NCI-H1694 treated with DMSO at 0.1 percent for 48 hours (cell line): ENCODE results near the gene ZNRF3.
"Not testable (repeated sequence)": the region's sequence is repeated elsewhere in the genome, so short reads cannot be mapped to it uniquely, and the experiment has no call there.

Source experiments
- DNase-seq: peaks from one replicate; lab custom pipeline; 2025; lab: John Stamatoyannopoulos, UW

Gene ZNRF3

DNA sequence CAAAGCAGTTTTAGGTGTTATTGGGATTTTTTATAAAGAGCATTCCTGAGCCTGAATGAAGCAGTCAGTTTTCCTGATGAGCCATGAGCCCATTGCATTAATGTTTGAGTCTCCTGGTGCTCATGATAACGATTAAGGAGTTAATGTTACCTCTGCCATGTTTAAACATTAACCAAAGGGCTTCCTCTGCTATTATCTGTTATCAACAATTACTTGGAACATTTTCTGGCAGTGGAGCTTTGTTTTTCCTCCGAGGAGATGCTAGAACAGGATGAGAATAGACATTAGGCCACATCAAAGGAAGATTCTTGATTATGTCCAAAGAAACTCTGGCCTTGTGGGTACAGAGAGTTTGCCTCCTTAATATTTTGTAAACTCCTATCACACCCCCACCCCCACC lies 49.9 kb downstream of the ZNRF3 start:
- no peak for DNase-seq

DNA sequence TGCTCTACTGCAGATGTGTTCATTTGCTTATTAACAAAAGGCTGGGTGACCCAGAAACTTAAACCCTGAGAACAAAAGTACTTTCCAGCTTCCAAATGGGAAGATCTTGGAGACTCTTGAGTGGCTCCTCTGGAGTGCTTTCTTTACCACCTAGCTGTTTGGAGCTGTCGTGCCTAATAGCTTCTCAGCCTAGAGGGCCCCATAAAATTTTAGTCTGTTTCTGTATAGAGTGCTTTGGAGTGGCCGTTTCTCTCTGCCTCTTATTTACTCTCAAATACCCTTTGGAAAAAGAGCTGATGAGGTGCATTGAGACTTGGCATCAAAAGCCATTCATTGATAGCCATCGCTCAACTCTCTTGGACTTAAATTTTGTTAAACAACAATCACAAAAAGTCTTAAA lies 50.7 kb downstream of the ZNRF3 start:
- no peak for DNase-seq

GRCh38 chr22:28935140-28935539 lies 51.8 kb downstream of the ZNRF3 start:
- no peak for DNase-seq

DNA sequence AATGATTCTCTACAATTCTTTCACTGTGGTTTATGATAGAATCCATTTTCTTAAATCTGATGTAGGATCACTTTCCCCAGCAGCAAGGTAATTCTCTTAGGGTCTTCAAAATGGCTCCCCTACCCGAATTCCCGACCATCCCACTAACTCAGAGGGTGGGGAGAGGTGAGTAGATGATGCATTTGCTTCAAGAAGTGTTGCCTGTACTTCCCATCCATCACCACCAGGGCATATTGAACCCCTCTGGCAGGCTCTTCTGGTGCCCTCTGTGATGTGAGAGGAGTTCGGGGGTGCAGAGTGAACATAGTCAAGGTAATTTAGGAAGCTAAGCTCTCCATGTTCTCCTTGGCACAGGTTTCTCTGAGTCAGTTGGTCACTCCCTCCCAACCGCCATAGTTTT lies 52.3 kb downstream of the ZNRF3 start:
- no peak for DNase-seq

- no peak for DNase-seq
Observed at GRCh38 chr22:28936200-28936599, 52.8 kb downstream of the ZNRF3 start.

DNA sequence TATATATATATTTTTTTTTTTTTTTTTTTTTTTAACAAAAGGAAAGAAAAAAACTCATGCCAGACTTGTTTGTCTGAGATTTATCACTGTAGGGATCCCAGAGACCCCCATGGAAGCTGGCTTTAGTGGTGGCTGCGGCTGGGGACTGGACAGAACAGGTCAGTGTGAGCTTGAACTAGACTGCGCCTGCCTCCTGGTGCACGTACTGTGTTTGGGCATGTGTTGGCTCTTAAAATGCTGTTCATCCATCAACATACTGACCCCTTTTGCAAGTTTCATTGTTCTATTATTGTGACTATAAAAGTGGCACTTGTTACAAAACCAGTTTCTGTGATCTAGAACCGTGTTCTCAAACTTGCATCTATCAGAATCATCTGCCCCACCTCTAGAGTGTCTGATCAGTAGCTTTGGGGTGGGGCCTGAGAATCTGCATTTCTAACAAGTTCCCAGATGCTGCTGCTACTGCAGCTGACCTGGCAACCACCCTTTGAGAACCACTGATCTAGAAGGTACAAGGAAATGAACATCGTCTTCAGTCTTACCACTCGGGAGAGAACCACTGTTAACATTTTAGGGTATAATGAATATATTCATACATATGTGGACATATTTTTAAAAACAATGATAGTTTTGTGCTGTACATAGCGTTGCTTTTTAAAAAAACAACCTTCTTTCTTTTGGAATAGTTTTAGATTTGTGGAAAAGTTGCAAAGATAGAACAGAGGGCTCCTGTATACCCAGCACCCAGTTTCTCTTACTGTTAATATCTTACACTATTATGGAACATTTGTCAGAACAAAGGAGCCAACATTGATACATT lies 54.0 kb downstream of the ZNRF3 start:
- no peak for DNase-seq

- DNase-seq, result no peak
Observed at GRCh38 chr22:28938286-28938833, 55.0 kb downstream of the ZNRF3 start.

DNA sequence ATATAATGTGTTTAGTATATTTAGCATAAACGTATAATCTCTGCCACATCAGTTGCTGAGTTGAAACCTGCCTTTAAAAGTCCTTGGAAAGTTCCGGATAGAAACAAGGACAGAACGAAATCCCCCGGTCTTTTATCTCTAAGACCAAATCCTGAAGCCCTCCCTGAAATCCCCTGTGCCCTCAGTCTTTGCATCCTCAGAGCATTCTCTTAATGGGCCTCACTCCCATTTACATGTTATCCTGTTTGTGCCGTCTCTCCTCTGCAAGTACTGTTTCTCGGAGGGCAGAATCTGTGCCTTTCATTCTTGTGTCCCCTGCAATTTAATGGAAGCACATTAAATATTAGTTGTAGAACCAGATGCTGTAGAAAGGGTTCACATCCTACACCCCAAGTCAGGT lies 56.0 kb downstream of the ZNRF3 start:
- DNase-seq, result no peak

- no peak for DNase-seq
Observed at GRCh38 chr22:28939932-28940331, 56.6 kb downstream of the ZNRF3 start.

DNA sequence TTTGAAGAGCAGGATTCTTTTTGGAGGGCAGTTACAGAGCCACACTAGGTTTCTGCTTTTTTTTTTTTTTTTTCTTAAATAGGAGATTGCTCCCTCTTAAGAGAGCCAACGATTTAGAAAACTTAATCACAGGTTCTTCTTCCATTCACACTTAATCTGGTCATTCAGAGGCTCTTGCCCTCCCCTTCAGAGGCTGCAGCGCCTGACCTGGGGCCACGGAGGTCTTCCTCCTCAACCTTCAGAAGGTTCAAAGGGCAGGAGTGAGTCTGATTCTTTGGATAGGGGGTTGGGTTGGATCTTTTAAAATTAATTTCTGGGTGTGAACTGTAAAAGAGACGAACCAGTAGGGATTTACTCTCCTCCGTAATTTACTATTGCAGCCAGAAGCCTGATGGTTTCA lies 57.1 kb downstream of the ZNRF3 start:
- no peak for DNase-seq

- DNase-seq, result no peak
Observed at GRCh38 chr22:28942333-28942732, 59.0 kb downstream of the ZNRF3 start.

- DNase-seq, result no peak
Observed at GRCh38 chr22:28942801-28943500, 59.6 kb downstream of the ZNRF3 start.

DNA sequence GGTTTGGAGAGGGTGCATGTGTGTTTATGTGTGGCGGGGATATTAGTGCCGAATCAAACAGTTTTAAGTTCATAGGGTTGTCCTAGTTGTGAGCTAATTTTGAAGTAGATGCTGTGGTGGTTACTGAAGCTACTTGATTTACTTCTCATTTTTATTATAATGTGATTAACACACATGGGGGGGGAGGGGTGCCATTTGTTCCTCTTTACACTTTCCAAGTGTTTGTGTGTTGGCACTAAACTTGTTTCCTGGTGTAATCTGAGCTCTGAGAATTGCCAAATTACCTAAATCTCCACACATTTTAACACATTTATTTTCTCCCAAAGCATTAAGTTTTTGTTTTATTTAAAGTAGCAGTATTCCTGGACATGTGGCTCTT lies 60.1 kb downstream of the ZNRF3 start:
- DNase-seq, result no peak

- DNase-seq, result no peak
Observed at GRCh38 chr22:28947125-28947524, 63.8 kb downstream of the ZNRF3 start.

DNA sequence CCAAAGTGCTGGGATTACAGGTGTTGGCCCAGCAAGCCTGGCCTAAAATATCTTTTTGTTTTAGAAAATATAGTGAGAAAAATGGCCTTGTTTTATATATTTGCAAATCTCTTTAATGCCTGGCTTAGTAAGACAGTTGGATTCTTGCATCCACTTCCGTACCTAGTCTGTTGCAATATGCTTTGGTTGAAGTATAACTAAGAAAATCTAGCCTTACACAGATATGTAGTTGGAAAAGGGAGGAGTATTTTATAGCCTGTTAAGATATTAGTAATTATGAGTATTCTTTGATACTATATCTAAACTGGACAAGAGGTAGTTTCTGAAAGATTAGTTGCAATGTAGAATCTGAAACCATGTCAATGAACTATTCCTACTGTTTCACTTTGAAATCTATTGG lies 65.1 kb downstream of the ZNRF3 start:
- no peak for DNase-seq

DNA sequence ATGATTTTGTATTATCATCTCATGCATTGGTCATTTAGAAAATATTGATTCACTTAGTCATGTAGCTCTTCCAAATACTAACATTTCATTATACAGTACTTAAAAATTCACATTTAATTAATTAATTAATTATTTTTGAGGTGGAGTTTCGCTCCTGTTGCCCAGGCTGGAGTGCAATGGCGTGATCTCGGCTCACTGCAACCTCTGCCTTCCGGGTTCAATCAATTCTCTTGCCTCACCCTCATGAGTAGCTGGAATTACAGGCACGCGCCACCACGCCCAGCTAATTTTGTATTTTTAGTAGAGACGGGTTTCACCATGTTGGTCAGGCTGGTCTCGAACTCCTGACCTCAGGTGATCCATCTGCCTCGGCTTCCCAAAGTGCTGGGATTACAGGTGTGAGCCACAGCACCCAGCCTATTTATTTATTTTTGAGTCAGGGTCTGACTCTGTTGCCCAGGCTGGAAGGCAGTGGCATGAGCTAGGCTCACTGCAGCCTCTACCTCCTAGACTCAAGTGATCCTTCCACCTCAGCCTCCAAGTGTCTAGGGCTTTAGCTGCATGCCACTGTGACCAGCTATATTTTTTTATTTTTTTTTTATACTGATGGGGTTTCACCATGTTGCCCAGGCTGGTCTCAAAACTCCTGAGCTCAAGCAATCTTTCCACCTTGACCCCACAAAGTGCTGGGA lies 65.6 kb downstream of the ZNRF3 start:
- DNase-seq, result not testable (repeated sequence)

DNA sequence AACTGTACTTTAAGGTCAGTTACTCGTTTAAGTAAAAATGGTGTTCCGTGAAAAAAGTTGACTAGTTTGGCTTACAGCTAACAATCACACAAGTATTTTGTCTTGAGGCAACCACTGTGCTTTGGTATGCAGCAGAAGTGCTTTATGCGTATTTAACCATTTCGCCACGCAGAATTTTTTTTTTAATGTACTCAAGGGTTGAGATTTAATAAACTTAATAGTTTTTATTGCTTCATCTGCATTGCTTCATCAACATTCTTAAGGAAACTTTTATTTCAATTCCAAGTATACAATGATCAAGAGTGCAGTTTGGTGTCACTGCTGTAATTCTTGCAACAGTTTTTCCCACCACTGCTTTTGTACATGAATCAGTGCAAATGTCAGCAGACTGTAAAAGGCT lies 66.4 kb downstream of the ZNRF3 start:
- DNase-seq, result no peak

DNA sequence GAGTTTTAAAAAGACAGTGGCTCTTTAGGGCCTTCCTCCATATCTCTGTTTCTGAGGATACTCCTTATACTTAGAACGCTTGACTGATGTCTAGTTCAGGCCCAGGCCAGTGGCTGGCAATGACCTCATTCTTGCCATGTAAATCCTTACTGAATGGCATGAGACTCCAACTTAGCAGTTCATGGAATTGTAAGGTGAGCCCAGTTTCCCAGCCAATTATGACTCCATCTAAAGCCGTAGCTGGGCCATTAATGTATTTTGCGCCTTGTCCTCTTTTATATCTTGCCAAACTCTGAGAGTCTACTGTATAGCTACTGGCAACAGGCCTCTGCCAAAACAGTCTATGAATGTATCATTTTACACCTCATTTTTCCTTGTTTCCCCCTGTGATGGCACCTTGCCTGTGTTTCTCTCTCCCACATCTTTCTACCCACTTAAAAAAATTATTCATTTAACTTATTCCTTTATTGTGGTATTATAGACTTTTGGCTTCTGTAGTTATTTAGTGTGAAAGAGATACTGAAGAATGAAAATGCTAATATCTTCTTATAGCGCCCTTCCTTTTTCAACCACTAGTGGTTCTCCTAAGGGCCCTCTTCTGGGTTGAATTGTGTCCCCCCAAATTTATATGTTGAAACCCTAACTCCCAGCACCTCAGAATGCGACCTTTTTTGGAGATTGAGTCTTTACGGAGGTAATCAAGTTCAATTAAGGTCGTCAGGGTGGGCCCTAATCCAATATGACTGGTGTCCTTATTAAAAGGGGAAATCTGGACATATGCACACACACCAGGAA lies 67.4 kb downstream of the ZNRF3 start:
- DNase-seq, result no peak

DNA sequence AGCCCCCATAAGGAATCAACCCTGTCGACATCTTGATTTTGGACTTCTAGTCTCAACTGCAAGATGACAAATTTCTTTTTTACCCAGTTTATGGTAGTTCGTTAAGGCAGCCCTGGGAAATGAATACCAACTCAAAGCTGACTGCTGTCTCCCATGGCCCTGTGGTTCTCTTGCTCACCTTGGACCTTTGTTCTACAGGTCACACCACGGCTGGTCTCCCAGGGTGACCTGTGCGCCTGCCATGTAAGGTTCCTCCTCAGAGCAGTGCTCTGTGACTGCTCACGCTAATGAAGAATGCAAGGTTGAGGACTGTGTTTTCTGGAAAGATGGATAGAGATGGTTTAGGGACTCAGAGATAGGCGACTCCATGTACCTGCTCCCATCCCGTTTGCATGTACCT lies 68.2 kb downstream of the ZNRF3 start:
- no peak for DNase-seq

DNA sequence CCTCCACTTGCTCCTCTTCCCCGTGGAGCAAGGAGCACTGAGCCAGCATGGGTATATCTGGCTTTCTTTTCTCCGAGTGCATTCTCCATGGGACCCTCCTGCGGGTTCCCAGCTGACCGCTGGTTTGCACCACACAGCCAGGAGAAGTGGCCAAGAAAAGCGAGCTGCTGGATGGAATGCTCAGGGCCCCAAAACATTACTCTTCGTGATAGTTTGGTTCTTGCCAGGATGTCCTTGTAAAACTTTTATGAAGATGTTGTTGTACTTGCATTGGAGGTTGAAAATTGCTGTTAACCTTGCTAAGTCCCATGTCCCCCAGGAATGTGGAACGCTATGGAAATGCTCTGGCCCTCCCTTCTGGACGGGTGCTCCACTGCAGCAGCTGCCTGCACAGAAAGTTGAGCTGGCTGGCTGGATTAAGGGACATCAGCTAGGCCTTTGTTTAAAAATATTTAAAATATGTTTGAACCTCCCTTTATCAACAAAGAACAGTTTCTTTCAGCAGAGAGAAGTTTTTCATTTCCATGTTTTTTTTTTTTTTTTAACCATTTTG lies 68.7 kb downstream of the ZNRF3 start:
- no peak for DNase-seq

- no peak for DNase-seq
Observed at GRCh38 chr22:28952857-28953256, 69.5 kb downstream of the ZNRF3 start.

GRCh38 chr22:28953403-28953802 lies 70.0 kb downstream of the ZNRF3 start:
- no peak for DNase-seq
